Activated T-helper 1 cell treated with Interleukin-2 at 50 U/mL for 16 hours (primary cell): Measurements from ENCODE around the gene STEAP1B.
A peak's percentile ranks its signal among the peaks of the same experiment; 100 is the strongest.
"Not testable (repeated sequence)": the region's sequence is repeated elsewhere in the genome, so short reads cannot be mapped to it uniquely, and the experiment has no call there.

Source experiments
- DNase-seq: peaks from one replicate; pipeline ENCODE4 v3.0.0-alpha.2; 2020; ENCODE audit warnings: low read depth

STEAP1B gene

GRCh38 chr7:22496912-22497311 is 3.1 kb downstream of the STEAP1B start:
- not testable (repeated sequence) for DNase-seq

- not testable (repeated sequence) for DNase-seq
These were observed 3.6 kb downstream of the STEAP1B start for GRCh38 chr7:22496296-22496888.

- DNase-seq = not testable (repeated sequence)
These were observed 6.6 kb downstream of the STEAP1B start for GRCh38 chr7:22493160-22493925.

DNA sequence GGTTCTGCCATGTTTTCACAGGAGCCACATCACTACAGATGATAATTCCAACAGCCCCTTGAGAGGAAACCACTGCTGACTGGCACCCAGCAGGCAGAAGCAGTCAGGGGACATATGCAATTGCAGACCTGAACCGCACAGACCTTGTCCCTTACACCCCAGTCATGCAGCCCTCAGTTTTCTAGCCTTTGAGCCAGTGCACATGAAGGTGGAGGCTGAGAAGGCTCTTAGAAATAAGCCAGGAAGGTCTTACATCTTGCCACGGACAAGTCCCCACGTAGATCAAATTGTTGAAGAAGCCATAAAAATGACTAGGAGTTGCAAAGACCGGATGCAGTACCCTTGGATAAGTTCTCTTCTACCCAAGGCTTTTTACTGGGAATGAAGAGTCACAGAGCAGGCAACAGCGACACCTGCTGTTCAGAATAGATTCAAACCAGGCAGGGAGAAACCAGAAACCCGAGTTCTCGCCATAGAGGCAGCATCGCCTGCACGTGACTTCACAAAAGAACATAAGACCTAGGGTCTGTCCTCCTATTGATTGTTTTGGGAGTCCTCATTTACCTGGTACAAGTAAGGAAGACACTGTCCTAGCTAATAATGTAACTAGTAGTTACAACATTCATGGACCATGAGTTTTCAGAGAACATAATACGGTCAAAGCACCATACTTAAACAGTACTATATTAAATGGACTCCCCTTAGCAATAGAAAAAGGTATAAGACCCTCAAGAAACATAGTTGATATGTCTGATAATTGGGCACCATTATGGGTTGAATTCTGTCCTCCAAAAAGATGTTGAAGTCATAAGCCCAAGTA is 11.1 kb downstream of the STEAP1B start:
- DNase-seq = peak; percentile 22

DNA sequence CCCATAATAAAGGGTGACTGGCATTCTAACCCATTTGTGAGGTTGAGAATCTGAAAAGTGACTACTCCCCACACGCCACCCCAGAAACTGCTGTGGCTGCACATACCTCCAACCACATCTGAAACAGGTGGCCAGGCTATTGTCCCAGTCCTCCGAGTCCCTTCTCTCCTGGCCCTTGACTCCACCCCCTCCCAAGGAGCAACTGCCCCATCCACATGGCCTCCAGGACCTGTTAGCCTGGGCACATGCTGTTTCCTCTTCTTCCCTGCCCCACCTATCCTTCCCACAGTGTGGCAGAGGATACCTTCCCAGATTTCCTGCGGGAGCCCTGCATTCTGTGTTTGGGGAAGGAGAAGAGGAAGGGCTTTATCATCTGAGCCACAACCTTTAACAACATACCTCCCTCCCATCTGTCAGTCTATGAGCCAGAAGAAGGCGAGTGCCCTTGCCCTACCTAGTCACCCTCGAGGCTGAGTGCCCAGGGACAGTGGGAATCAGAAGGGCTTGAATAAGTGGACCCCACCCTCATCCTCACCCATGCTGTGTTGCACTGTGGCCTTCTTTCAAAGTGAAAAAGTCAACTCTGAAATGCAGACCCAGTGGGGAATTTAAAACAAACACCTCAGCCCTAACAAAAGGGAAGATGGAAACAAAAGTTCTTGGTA is 11.9 kb downstream of the STEAP1B start:
- no peak for DNase-seq

GRCh38 chr7:22486597-22486996 is 13.4 kb downstream of the STEAP1B start:
- DNase-seq = no peak

GRCh38 chr7:22485189-22485588 is 14.8 kb downstream of the STEAP1B start:
- DNase-seq = no peak

- no peak for DNase-seq
These were observed 17.5 kb downstream of the STEAP1B start for GRCh38 chr7:22482503-22482902.

DNA sequence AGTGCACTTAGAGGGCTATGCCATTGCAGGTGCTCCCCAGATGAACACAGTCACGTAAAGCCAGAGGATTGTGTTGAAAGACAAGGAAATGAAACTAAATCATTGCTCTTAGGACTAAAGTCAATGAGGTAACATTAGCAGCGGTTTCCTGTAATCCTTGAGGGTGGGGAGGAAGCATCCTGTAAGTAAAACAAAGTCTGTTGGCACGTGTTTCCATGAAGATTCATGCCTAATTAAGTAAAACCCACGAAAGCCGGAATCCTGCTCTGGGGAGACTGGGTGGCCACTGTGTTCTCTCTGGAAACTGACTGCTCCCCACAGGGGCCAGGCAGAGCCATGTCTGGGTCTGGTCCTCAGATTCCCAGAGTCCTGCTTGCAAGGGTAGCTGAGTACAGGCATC is 18.3 kb downstream of the STEAP1B start:
- DNase-seq = no peak

DNA sequence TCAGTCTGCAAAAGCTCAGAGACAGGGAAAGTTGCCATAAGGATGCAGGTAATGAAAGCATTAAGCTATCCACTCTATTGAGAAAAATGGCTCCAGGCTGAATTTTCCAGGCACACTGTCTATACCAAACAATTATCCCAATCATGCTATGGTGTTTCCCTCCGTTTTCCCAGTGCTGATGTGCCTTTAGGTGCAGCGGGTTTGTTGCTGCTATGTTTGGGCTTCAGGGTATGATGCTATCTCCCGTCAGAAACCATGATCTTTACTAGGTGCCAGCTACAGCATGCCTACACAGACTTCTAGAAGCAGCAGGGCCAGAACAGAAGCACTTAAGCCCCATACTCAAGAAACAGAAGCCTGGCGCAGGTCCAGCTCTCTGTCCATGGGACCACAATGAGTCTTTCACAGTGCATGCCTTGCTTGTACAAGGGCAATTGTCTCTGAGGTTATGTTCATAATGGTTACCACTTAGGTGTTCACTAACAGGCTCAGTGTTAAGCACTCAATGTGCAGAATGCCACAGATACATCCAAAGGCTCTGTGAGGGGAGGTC is 19.4 kb downstream of the STEAP1B start:
- DNase-seq = no peak

- DNase-seq = no peak
These were observed 22.0 kb downstream of the STEAP1B start for GRCh38 chr7:22477876-22478450.

DNA sequence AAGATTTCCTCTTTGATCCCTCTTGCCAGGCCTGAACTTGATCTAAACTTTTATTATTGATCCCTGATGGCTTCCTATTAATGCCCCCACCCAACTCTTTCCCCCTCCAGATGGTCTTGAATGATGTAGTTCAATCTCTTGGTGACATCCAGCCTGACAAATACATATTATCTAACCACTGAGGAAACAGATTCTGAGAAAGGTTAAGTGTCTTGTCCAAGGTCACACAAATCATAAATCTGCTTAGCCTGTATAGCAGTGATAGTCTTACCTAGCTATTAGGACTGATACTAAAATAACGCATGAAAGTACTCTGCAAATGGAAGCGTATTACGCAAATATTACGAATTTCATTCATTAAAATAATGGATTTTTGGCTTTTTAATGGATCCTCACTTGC is 22.7 kb downstream of the STEAP1B start:
- no peak for DNase-seq

- no peak for DNase-seq
These were observed 23.2 kb downstream of the STEAP1B start for GRCh38 chr7:22476824-22477223.

DNA sequence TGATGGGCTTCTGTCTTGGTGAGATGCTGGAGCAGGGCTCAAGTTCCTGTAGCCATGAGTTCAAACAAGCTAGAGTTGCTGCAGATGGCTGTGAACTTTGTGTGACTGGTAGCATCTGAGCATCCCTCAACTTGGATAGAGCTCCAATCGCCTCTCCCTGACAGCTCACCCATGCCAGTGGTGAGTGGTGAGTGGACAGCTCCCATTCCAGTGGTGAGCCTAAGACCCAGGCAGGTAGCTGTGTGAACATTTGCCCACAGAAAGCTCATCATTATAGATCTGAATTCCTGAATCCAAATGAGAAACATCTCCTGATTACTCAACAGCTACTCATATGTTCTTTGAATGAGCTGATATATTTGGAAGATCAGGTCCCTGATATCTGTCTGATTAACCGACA is 25.3 kb downstream of the STEAP1B start:
- no peak for DNase-seq

GRCh38 chr7:22470981-22471380 is 29.0 kb downstream of the STEAP1B start:
- no peak for DNase-seq

GRCh38 chr7:22469371-22470143 is 30.4 kb downstream of the STEAP1B start:
- no peak for DNase-seq

DNA sequence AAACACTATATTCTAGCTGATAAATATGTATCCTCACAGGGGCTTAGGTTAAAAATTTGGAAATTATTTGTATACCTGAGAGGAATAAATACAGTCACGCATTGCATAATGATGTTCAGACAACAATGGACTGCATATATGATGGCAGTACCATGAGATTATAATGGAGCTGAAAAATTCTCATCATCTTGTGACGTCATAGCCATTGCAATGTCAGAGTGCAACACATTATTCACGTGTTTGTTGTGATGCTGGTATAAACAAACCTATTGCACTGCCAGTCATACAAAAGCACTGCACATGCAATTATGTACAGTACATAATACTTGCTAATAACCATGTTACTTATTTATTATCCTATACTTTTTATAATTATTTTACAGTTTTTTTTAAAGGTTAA is 31.4 kb downstream of the STEAP1B start:
- no peak for DNase-seq

DNA sequence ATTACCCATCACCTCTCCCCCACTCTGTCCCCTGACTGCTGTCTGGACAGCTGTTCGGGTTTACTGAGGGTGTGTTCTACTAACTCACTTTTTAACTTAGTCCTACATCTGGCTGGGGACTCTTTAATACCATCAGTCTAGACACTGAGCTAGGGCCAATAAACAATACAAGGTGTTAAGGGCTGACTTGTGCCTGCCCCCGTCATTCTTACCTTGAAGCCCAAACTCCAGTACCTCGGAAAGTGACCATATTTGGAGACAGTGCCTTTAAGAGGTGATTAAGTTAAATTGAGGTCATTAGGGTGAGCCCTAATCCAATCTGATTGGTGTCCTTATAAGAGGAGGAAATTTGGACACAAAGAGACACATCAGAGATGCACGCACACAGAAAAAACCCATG is 35.7 kb downstream of the STEAP1B start:
- no peak for DNase-seq

GRCh38 chr7:22460363-22460988 is 39.5 kb downstream of the STEAP1B start:
- DNase-seq = no peak

DNA sequence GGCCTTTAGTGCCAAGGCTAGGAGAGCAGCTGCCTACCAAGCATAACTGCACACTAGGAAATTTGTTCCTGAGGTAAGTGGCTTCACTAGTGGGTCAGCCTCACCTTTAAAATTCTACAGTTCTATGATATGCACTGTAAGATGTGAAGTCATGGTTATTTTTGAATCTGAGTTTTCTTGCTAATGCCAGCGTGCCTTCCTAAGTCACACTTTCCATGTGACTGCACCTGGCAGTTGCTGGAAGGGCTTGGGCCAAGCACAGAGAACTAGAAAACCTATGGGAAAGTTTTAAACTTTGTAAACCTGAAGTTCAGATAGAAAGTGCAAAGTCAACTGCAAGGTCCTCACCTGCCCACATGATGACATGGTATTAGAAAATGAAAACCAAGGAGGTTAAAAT is 42.5 kb downstream of the STEAP1B start:
- no peak for DNase-seq

GRCh38 chr7:22454446-22454845 is 45.5 kb downstream of the STEAP1B start:
- DNase-seq = no peak
